ENCODE measurements around the gene GAPDH. TPM values are rescaled to one million over a fixed set of nuclear protein-coding genes. Genes with fewer than 3 reads are reported as not detected.
A peak's percentile ranks its signal among the peaks of the same experiment; 100 is the strongest.

The GAPDH gene
- total RNA-seq, 4 donors from 2014 or later, result 1,191 to 3,596 (median 1,852) TPM

DNA sequence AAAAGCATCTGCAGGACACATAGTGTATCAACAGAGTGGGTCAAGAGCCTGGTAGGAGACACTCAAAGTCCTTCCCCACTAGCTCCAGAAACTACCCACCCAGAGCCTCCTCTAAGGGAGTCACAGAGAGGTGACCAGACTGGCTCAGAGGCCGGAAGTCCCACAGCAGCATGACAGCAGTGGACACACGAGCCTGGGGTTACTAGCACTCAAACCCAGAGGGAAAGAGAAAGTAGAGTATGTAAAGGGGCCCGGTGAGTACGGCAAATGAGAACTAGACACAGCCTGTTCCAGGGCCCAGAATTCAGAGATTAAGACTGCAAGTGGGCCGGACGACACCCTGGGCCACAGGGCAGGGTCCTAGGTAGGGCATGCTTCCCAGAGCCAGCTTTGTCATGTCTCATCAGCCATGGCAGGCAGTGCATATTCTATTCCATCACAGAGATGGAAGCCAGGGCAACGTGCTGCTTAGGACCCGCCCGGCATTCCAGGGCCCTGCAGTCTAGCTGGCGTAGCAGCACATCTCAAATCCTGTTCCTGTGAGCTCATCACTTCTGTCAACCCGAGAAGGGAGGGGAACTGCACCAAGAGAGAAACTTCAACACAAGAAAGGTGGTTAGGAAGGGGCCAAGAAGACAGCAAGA, 17.3 kb downstream of the GAPDH start:
- intact Hi-C loops (cut with DNase I), result no loop called here
- 70 to 78% methylated on average over 11 of the region's 11 CpGs for WGBS, 2 donors
- DNase-seq, result no peak
- H3K27ac ChIP-seq, result peak overlapping the region; percentile 14 to 62 (median 24)
- H3K4me3 ChIP-seq (replicated peaks in 1 of 3), result no peak overlapping the region
- peaks cover 24 to 37% of the 10 kb centered on the region in 2 donors for H3K4me1 ChIP-seq
- no peaks in the 10 kb centered on the region for H3K9me3 ChIP-seq
- no peaks in the 10 kb centered on the region for H3K27me3 ChIP-seq
- TF ChIP-seq POLR2A (IDR thresholded peaks at IDR 0.05), result no peak
- TF ChIP-seq, protein P1, sequence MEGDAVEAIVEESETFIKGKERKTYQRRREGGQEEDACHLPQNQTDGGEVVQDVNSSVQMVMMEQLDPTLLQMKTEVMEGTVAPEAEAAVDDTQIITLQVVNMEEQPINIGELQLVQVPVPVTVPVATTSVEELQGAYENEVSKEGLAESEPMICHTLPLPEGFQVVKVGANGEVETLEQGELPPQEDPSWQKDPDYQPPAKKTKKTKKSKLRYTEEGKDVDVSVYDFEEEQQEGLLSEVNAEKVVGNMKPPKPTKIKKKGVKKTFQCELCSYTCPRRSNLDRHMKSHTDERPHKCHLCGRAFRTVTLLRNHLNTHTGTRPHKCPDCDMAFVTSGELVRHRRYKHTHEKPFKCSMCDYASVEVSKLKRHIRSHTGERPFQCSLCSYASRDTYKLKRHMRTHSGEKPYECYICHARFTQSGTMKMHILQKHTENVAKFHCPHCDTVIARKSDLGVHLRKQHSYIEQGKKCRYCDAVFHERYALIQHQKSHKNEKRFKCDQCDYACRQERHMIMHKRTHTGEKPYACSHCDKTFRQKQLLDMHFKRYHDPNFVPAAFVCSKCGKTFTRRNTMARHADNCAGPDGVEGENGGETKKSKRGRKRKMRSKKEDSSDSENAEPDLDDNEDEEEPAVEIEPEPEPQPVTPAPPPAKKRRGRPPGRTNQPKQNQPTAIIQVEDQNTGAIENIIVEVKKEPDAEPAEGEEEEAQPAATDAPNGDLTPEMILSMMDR (IDR thresholded peaks at IDR 0.05), result no peak
- peaks cover 0 to 6% of the 10 kb centered on the region in 2 donors for H3K36me3 ChIP-seq

DNA sequence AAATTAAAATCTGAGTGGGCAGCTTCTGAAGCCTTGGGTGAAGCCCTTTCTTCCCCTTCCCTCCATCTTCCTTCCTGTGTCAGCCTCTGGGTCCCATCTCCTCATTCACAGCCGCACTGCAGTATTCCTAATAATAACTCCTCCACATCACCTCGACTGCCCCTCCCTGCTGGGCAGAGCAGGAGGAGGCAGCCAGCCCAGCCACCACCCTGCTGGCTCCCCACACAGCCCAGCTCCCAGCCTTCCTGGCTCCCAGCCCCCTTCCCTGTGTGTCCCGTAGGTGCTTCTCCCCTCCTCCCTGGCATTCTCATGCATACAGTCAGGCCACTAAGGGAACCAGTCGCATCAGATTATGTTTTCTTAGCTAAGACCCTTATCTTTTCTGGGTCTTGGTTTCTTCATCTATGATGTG, 17.8 kb downstream of the GAPDH start:
- peaks cover 24 to 37% of the 10 kb centered on the region in 2 donors for H3K4me1 ChIP-seq
- TF ChIP-seq, protein P1 (IDR thresholded peaks at IDR 0.05), result no peak
- TF ChIP-seq POLR2A (IDR thresholded peaks at IDR 0.05), result no peak
- H3K9me3 ChIP-seq, result no peaks in the 10 kb centered on the region
- H3K27ac ChIP-seq, result peak overlapping the region; percentile 14 to 62 (median 52)
- 32 to 36% methylated on average over 4 of the region's 4 CpGs for WGBS, 2 donors
- peak; percentile 35 to 47 for DNase-seq
- H3K27me3 ChIP-seq, result no peaks in the 10 kb centered on the region
- H3K4me3 ChIP-seq (replicated peaks in 1 of 3), result no peak overlapping the region
- H3K36me3 ChIP-seq, result peaks cover 5 to 10% of the 10 kb centered on the region in 2 donors
- intact Hi-C loops (cut with DNase I), result no loop called here

DNA sequence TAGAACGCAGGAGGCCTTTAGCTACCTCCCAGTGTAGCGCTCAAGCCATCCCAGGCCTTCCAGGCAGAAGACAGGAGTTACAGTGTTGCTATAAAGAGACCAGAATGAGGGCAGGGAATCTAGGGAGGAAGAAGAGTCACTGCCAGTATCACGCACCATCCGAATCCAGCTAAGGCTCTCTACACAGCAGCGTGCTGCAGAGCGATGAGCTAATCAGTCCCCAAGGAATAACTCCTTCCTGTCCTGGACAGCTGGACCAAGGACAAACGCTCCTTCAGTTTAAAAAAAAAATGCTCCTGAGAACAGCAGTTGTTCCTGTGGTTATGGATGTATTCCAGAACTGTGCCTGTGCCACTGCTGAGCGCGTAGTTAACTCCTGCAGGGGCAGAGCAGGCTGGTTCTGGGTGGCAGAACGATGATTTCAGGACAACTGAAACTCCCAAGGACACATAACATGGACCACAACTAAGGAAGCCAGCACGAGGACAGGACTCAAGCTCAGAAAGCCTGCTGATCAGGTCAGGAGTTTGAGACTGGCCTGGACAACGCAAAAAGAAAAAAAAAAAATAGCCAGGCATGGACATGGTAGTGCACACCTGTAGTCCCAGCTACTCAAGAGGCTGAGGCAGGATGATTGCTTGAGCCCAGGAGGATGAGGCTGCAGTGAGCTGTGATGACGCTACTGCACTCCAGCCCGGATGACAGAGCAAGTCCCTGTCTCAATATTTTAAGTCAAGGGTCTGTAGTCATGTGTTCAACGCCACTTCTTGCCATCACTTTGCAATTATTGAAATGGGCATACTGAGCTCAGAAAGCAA, 18.9 kb downstream of the GAPDH start:
- Histone ChIP-seq H3K4me3 (replicated peaks in 1 of 3) (no peak overlapping the region), H3K36me3 (peaks cover 8 to 12% of the 10 kb centered on the region in 2 donors), H3K9me3 (no peaks in the 10 kb centered on the region), H3K4me1 (peaks cover 24 to 37% of the 10 kb centered on the region in 2 donors), H3K27me3 (no peaks in the 10 kb centered on the region), H3K27ac (peak overlapping the region; percentile 52 to 64 (median 62))
- 42 to 47% methylated on average over 15 of the region's 15 CpGs for WGBS, 2 donors
- TF ChIP-seq, protein P1 (IDR thresholded peaks at IDR 0.05), result no peak
- no peak for TF ChIP-seq POLR2A (IDR thresholded peaks at IDR 0.05)
- intact Hi-C loops (cut with DNase I), result no loop called here
- peak; percentile 45 to 48 for DNase-seq

DNA sequence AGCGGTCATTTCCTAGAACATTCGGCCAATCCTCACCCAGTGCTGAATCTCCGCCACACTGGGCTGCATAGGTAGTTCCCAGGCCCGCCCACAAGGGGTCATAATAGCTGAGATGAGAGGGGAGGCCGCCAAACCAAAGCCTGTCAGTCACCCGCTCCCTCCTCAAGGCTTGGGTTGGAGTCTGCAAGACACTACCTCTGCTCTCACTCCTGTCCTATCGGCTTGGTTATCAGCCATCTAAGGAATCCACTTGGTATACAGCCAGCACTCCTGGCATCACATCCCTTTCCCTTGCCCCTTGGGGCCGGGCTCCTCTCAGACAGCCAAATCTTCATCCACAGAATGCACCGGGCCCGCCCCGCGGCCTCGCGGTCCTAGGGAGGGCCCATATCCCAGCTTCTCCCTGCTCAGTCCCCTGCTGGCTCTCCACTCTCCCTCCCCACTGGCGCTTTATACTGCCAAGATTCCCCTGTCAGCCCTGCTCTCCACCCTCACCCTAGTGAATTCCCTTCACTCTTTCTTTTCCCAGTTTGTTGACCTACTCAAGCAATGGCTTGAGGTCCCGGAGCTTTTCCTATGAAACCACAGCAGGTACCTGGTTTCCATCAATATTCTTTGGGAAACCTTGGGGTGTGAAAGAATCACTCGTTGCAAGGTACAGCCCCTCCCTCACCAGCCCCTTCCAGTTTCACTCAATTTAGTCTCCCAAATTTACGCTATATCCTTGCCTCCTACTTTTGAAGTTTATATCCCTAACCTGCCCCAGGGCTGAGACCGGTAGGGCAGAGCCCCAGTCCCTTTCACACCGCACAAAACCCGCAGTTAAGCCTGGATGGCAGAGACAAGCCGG, 20.1 kb downstream of the GAPDH start:
- peak; percentile 61 to 66 for DNase-seq
- Histone ChIP-seq H3K27ac (peak overlapping the region in 2 of 3 donors; percentile 47 to 64), H3K27me3 (no peaks in the 10 kb centered on the region), H3K4me3 (replicated peaks in 1 of 3) (peak overlapping the region in 1 of 3 donors; percentile 43), H3K9me3 (no peaks in the 10 kb centered on the region), H3K36me3 (peaks cover 5 to 12% of the 10 kb centered on the region in 2 donors), H3K4me1 (peaks cover 30 to 42% of the 10 kb centered on the region in 2 donors)
- WGBS, 2 donors, result 50 to 52% methylated on average over 22 of the region's 22 CpGs
- intact Hi-C loops (cut with DNase I), result no loop called here
- TF ChIP-seq, protein P1 (IDR thresholded peaks at IDR 0.05), result peak in 5 of 6 experiments; percentile 15 to 46 (median 22)
- no peak for TF ChIP-seq POLR2A (IDR thresholded peaks at IDR 0.05)

Measured in thyroid gland (tissue), 4 donors.